BLaER1 (cell line): ENCODE results near the gene CPT1C.

Experiments used
- H3K27ac ChIP-seq: shearing (Covaris generic); formaldehyde crosslinking; 2 replicates; pipeline ENCODE4 v1.8.1; 2022
- H3K27me3 ChIP-seq: shearing (Covaris generic); formaldehyde crosslinking; 2 replicates; pipeline ENCODE4 v1.8.1; 2022
- H3K36me3 ChIP-seq: shearing (Covaris generic); formaldehyde crosslinking; 2 replicates; pipeline ENCODE4 v1.8.1; 2022
- H3K4me1 ChIP-seq: shearing (Covaris generic); formaldehyde crosslinking; 2 replicates; pipeline ENCODE4 v1.8.1; 2022
- H3K4me2 ChIP-seq: shearing (Covaris generic); formaldehyde crosslinking; 2 replicates; pipeline ENCODE4 v1.8.1; 2022
- H3K4me3 ChIP-seq: shearing (Covaris generic); formaldehyde crosslinking; 2 replicates; pipeline ENCODE4 v1.8.1; 2022
- H3K9ac ChIP-seq: shearing (Covaris generic); formaldehyde crosslinking; 2 replicates; pipeline ENCODE4 v1.8.1; 2022
- H3K9me3 ChIP-seq: shearing (Covaris generic); formaldehyde crosslinking; 2 replicates; pipeline ENCODE4 v1.8.1; 2022
- H4K20me1 ChIP-seq: shearing (Covaris generic); formaldehyde crosslinking; 2 replicates; pipeline ENCODE4 v1.8.1; 2022
- Cebpa-rat ChIP-seq: shearing (Covaris generic); IDR thresholded peaks from 2 replicates; pipeline ENCODE4 v1.8.1; 2022

The CPT1C gene

GRCh38 chr19:49749771-49750170 lies 58.9 kb downstream of the CPT1C start:
- H3K4me3 ChIP-seq: no peak overlapping the region
- no peak for TF ChIP-seq Cebpa-rat
- H3K36me3 ChIP-seq: no peaks in the 10 kb centered on the region
- H3K27me3 ChIP-seq: no peaks in the 10 kb centered on the region
- no peaks in the 10 kb centered on the region for H3K4me1 ChIP-seq
- no peak overlapping the region for H3K4me2 ChIP-seq
- no peak overlapping the region for H3K9ac ChIP-seq
- H4K20me1 ChIP-seq: no peaks in the 10 kb centered on the region
- no peak overlapping the region for H3K27ac ChIP-seq
- peaks cover 32% of the 10 kb centered on the region for H3K9me3 ChIP-seq

- Histone ChIP-seq H3K27me3 (no peaks in the 10 kb centered on the region), H3K4me1 (no peaks in the 10 kb centered on the region), H4K20me1 (no peaks in the 10 kb centered on the region), H3K4me2 (no peak overlapping the region), H3K9me3 (peaks cover 26% of the 10 kb centered on the region), H3K27ac (no peak overlapping the region), H3K36me3 (no peaks in the 10 kb centered on the region), H3K9ac (no peak overlapping the region), H3K4me3 (no peak overlapping the region)
- TF ChIP-seq Cebpa-rat: no peak
Observed at GRCh38 chr19:49752701-49753100, 61.8 kb downstream of the CPT1C start.

GRCh38 chr19:49755956-49756355 lies 65.0 kb downstream of the CPT1C start:
- Histone ChIP-seq H3K4me2 (no peak overlapping the region), H3K4me3 (no peak overlapping the region)

GRCh38 chr19:49758292-49758691 lies 67.4 kb downstream of the CPT1C start:
- H3K4me2 ChIP-seq: no peak overlapping the region
- H3K4me3 ChIP-seq: no peak overlapping the region
- no peak for TF ChIP-seq Cebpa-rat

More at GRCh38 chr19:49755956-49756355, 65.0 kb downstream of the CPT1C start:
- no peaks in the 10 kb centered on the region for H4K20me1 ChIP-seq
- H3K9me3 ChIP-seq: peaks cover 26% of the 10 kb centered on the region
- no peaks in the 10 kb centered on the region for H3K4me1 ChIP-seq
- no peaks in the 10 kb centered on the region for H3K27me3 ChIP-seq
- no peak overlapping the region for H3K27ac ChIP-seq
- no peaks in the 10 kb centered on the region for H3K36me3 ChIP-seq
- no peak overlapping the region for H3K9ac ChIP-seq
- no peak for TF ChIP-seq Cebpa-rat

GRCh38 chr19:49761249-49761624 lies 70.3 kb downstream of the CPT1C start:
- Histone ChIP-seq H3K4me3 (no peak overlapping the region), H3K4me2 (no peak overlapping the region), H3K27ac (no peak overlapping the region), H3K9me3 (peaks cover under 1% of the 10 kb centered on the region), H3K36me3 (no peaks in the 10 kb centered on the region), H3K27me3 (no peaks in the 10 kb centered on the region), H3K9ac (no peak overlapping the region), H4K20me1 (no peaks in the 10 kb centered on the region), H3K4me1 (peaks cover 9% of the 10 kb centered on the region)
- no peak for TF ChIP-seq Cebpa-rat

More at GRCh38 chr19:49758292-49758691, 67.4 kb downstream of the CPT1C start:
- Histone ChIP-seq H3K27me3 (no peaks in the 10 kb centered on the region), H3K4me1 (no peaks in the 10 kb centered on the region), H3K36me3 (no peaks in the 10 kb centered on the region), H3K9ac (no peak overlapping the region), H4K20me1 (no peaks in the 10 kb centered on the region), H3K9me3 (peaks cover 18% of the 10 kb centered on the region), H3K27ac (no peak overlapping the region)

GRCh38 chr19:49761625-49762311 lies 70.9 kb downstream of the CPT1C start:
- Histone ChIP-seq H3K4me2 (no peak overlapping the region), H3K27me3 (no peaks in the 10 kb centered on the region), H3K36me3 (no peaks in the 10 kb centered on the region), H3K4me3 (no peak overlapping the region), H3K9me3 (no peaks in the 10 kb centered on the region), H3K4me1 (peaks cover 9% of the 10 kb centered on the region), H3K9ac (no peak overlapping the region), H3K27ac (no peak overlapping the region), H4K20me1 (no peaks in the 10 kb centered on the region)
- no peak for TF ChIP-seq Cebpa-rat

GRCh38 chr19:49763230-49763629 lies 72.3 kb downstream of the CPT1C start, which contains the start of gene TSKS:
Gene TSKS (minus strand): TSS chr19:49763306. CDS start chr19:49763247, 59 bp downstream.
- H3K27ac ChIP-seq: no peak within 1 kb of the TSS
- no peak within 1 kb of the TSS for H3K9ac ChIP-seq
- no peaks in the 10 kb centered on the region for H3K36me3 ChIP-seq
- no peaks in the 10 kb centered on the region for H3K27me3 ChIP-seq
- peaks cover 18% of the 10 kb centered on the region for H3K4me1 ChIP-seq
- no peaks in the 10 kb centered on the region for H3K9me3 ChIP-seq
- peaks cover 11% of the 10 kb centered on the region; the same call in 1 of the 2 replicates for H4K20me1 ChIP-seq
- no peak for TF ChIP-seq Cebpa-rat
- no peak within 1 kb of the TSS for H3K4me3 ChIP-seq
- no peak within 1 kb of the TSS for H3K4me2 ChIP-seq
